ENCODE results near the gene TFF2. TPM values are rescaled to one million over a fixed set of nuclear protein-coding genes. Genes with fewer than 3 reads are reported as not detected.

The TFF2 gene
- total RNA-seq, 1 donor from 2014 or later: not detected

Other genes starting within 250 kb of the TFF2 start
- gene ABCG1, start 131.9 kb downstream of the TFF2 start, total RNA-seq: 13.0 TPM
- not detected for gene TFF3, start 35.6 kb downstream of the TFF2 start, total RNA-seq
- not detected for gene TFF1, start 15.5 kb upstream of the TFF2 start, total RNA-seq
- not detected for gene TMPRSS3, start 45.1 kb upstream of the TFF2 start, total RNA-seq
- gene UBASH3A, start 52.9 kb upstream of the TFF2 start, total RNA-seq: not detected
- gene RSPH1, start 145.2 kb upstream of the TFF2 start, total RNA-seq: 0.41 TPM
- 32.2 TPM for gene SLC37A1, start 162.9 kb upstream of the TFF2 start, total RNA-seq